Heart left ventricle (tissue), 16 donors: ENCODE results near the gene RPP25L. TPM values are rescaled to one million over a fixed set of nuclear protein-coding genes. Genes with fewer than 3 reads are reported as not detected.
A peak's percentile ranks its signal among the peaks of the same experiment; 100 is the strongest.

ENCODE experiments used
- ATAC-seq, 4 donors: fragments of 200-7000 bp; cut with Tn5 transposase; one replicate each; pipeline ENCODE4 v1.9.1; 2020 to 2022; ENCODE audit warnings: moderate library complexity in 4 of 4, mild to moderate bottlenecking in 3 of 4, moderate number of reproducible peaks in 1 of 4
- DNase-seq, 5 donors: peaks; one replicate each; pipeline ENCODE4 v3.0.0-alpha.2; 2020
- H3K27ac ChIP-seq, 12 donors: fragments of 200-600 bp; sonication (generic) in 4 of 12; one replicate each; pipeline versions ENCODE4 v1.5.0 to v1.8.0; 2016 to 2022; ENCODE audit warnings: mild to moderate bottlenecking in 2 of 12
- H3K27me3 ChIP-seq, 9 donors: fragments of 200-600 bp; sonication (generic) in 2 of 9; one replicate each; pipeline versions ENCODE4 v1.5.1 to v1.8.0; 2016 to 2022; ENCODE audit warnings: mild to moderate bottlenecking in 3 of 9
- H3K36me3 ChIP-seq, 9 donors: fragments of 200-600 bp; sonication (generic) in 2 of 9; one replicate each; pipeline versions ENCODE4 v1.5.0 to v1.8.0; 2018 to 2022; ENCODE audit warnings: mild to moderate bottlenecking in 2 of 9
- H3K4me1 ChIP-seq, 12 donors: fragments of 200-600 bp; sonication (generic) in 4 of 12; one replicate each; pipeline versions ENCODE4 v1.5.0 to v1.8.0; 2016 to 2022; ENCODE audit warnings: mild to moderate bottlenecking in 3 of 12
- H3K4me3 ChIP-seq, 12 donors: fragments of 200-600 bp; sonication (generic) in 4 of 12; one replicate each; pipeline versions ENCODE4 v1.5.0 to v1.8.0; 2017 to 2022; ENCODE audit warnings: mild to moderate bottlenecking in 9 of 12, moderate library complexity in 4 of 12
- H3K9me3 ChIP-seq, 12 donors: fragments of 200-600 bp; sonication (generic) in 4 of 12; one replicate each; pipeline versions ENCODE4 v1.5.0 to v1.8.0; 2016 to 2022; ENCODE audit warnings: mild to moderate bottlenecking in 1 of 12
- CTCF ChIP-seq, 12 donors: fragments of 200-600 bp; sonication (generic) in 4 of 12; IDR thresholded peaks; one replicate each; pipeline versions ENCODE4 v1.5.0 to v1.8.0; 2018 to 2022; ENCODE audit warnings: antibody characterized with exemption in 12 of 12, mild to moderate bottlenecking in 5 of 12
- POLR2A ChIP-seq, 2 donors: fragments of 450-650 bp; IDR thresholded peaks; one replicate each; pipeline ENCODE4 v1.6.1; 2017; ENCODE audit warnings: antibody characterized with exemption in 2 of 2, mild to moderate bottlenecking in 2 of 2, moderate library complexity in 2 of 2
- WGBS, 4 donors: extraction: QIAGEN DNeasy Blood & Tissue Kit in 2 of 4; methylation state at CpG; one replicate each; pipeline versions ENCODE4 v1.1.5 to v1.1.7; 2013 to 2018; 5-methylcytosine and 5-hydroxymethylcytosine counted together
- intact Hi-C, 10 donors: fragments of 100-400 bp; cut with DNase I; formaldehyde crosslinking; loops; one replicate each; pipeline versions ENCODE4 v1.11.1 to v1.14.2; 2022
- long read RNA-seq, 3 donors: library from polyadenylated mRNA; unstranded; transcript quantifications; one replicate each; pipeline ENCODE4 v2.0.0, GENCODE V29; 2020 to 2021
- polyA plus RNA-seq, 2 donors: library from polyadenylated mRNA; stranded (reverse); fragments of 200-250 nt; gene quantifications; one replicate each; pipeline ENCODE4 v1.2.3, GENCODE V29; 2013
- total RNA-seq, 9 donors: library from RNA; depleted of rRNA in 2 of 9; stranded (reverse); fragments of >200 nt in 2 of 9; fragmentation: NEBNext Ultra II Directional in 3 of 9; extraction: Animal tissue kit (Norgen Biotek cat#: 25700) in 3 of 9; gene quantifications; one replicate each; pipeline versions ENCODE4 v1.1.0 to v1.2.4, GENCODE V29; 2016 to 2023
- donor health status: ischemic (EF 13 %, LVEDD 7.1; RV severe dilation, severe dysfunction).
- donor health status: healthy with polysubstance abuse.
- donor health status: DM: no; HTN: yes; CAD: no.
- donor health status: DM: no; HTN: no; CAD: no.
- donor health status: ischemic (EF 25% LVEDD 6.9; RV normal size, moderate dysfunction).
- donor health status: ischemic (EF 25% LVEDD 5.7; RV mildly dilated, moderate dysfunction).
- donor health status: healthy.
- donor health status: DM: yes; HTN: yes; CAD: no.
- donor health status: ischemic (EF 35%, LVEDD 5.7; RV mildly dilated, moderate dysfunction).
- donor health status: nonischemic (EF 11% LVEDD 7.7; RV severe dilation, severe dysfunction).
- donor health status: DM: yes; HTN: yes; CAD: no.
- donor health status: PGD.
- donor health status: ischemic (EF 29% LVEDD 5.4; RV normal size, mild dysfunction).
- donor health status: nonischemic (EF 23%, LVEDD 6.1; RV moderate dilation, normal function).

The RPP25L gene
- total RNA-seq = 10 to 100 TPM; 22.5 to 79.2 (median 38.3) TPM
- polyA plus RNA-seq = 10 to 100 TPM; 31.7 to 59.9 TPM
- long read RNA-seq, donor 1, transcript RPP25L-201 (2 exons, 1,092 nt) = minor isoform, 19 of 55 reads
- long read RNA-seq, donor 1, transcript RPP25L-202 (2 exons, 888 nt) = major isoform, 26 of 55 reads
- long read RNA-seq, donor 1, partial matches to known transcripts = 0 of 55 reads
- long read RNA-seq, donor 1, other reads (novel, unspliced or antisense) = 10 of 55 reads
- long read RNA-seq, donor 2, transcript RPP25L-202 (2 exons, 888 nt) = major isoform, 20 of 29 reads
- long read RNA-seq, donor 2, transcript RPP25L-201 (2 exons, 1,092 nt) = minor isoform, 6 of 29 reads
- long read RNA-seq, donor 2, partial matches to known transcripts = 0 of 29 reads
- long read RNA-seq, donor 2, other reads (novel, unspliced or antisense) = 3 of 29 reads
- long read RNA-seq, donor 3, transcript RPP25L-201 (2 exons, 1,092 nt) = minor isoform, 9 of 26 reads
- long read RNA-seq, donor 3, transcript RPP25L-202 (2 exons, 888 nt) = major isoform, 13 of 26 reads
- long read RNA-seq, donor 3, partial matches to known transcripts = 4 of 26 reads
- long read RNA-seq, donor 3, other reads (novel, unspliced or antisense) = 0 of 26 reads

- peaks cover 0 to 29% (median 24%) of the 10 kb centered on the region in 12 donors for H3K4me1 ChIP-seq
- no peaks in the 10 kb centered on the region for H3K27me3 ChIP-seq
- peak within 1 kb of the TSS; percentile 81 to 97 (median 93) for H3K27ac ChIP-seq
- H3K9me3 ChIP-seq = no peaks in the 10 kb centered on the region
- no peak for TF ChIP-seq CTCF (IDR thresholded peaks at IDR 0.05)
- TF ChIP-seq POLR2A (IDR thresholded peaks at IDR 0.05) = peak in 1 of 2 donors; percentile 95
- peak within 1 kb of the TSS; percentile 64 to 95 (median 82) for H3K4me3 ChIP-seq
- intact Hi-C loops = loop anchor here in 6 of 10 donors (1.0 to 10.0 kb wide), 6 partner anchors 21 to 157 kb away; partner anchors contain the start of genes DNAI1 (in 1 of the 6) and FAM219A (in 1 of the 6)
- ATAC-seq (peak; percentile 93 to 97 (median 96)), DNase-seq (peak; percentile 90 to 95 (median 92))
- H3K36me3 ChIP-seq = peaks cover 0 to 39% (median 33%) of the 10 kb centered on the region in 9 donors
- 0 to 1% (median 1%) methylated on average over 22 to 77 of the region's 77 CpGs for WGBS, 4 donors
These were observed at the start of gene RPP25L for GRCh38 chr9:34611811-34612787. RPP25L (minus strand) TSS chr9:34612097; CDS start chr9:34611296, 801 bp downstream.

- Histone ChIP-seq H3K36me3 (peaks cover 0 to 45% (median 27%) of the 10 kb centered on the region in 9 donors), H3K4me1 (peaks cover 0 to 31% (median 13%) of the 10 kb centered on the region in 12 donors), H3K27me3 (no peaks in the 10 kb centered on the region), H3K4me3 (no peak overlapping the region), H3K27ac (no peak overlapping the region), H3K9me3 (no peaks in the 10 kb centered on the region)
- WGBS, 4 donors = 90 to 96% (median 94%) methylated on average over 4 to 8 of the region's 8 CpGs
- intact Hi-C loops = loop anchor here in 1 of 10 donors (10.0 kb wide), 1 partner anchor 415 kb away; the partner anchor contains the start of genes FANCG and VCP
- ATAC-seq (no peak), DNase-seq (peak in 1 of 5 donors; percentile 18)
- no peak for TF ChIP-seq POLR2A (IDR thresholded peaks at IDR 0.05)
- no peak for TF ChIP-seq CTCF (IDR thresholded peaks at IDR 0.05)
These were observed 47.8 kb upstream of the RPP25L start for GRCh38 chr9:34659592-34660253.

- H3K27ac ChIP-seq = no peak overlapping the region
- intact Hi-C loops = no loop called here
- no peak for TF ChIP-seq CTCF (IDR thresholded peaks at IDR 0.05)
- no peak for TF ChIP-seq POLR2A (IDR thresholded peaks at IDR 0.05)
- no peaks in the 10 kb centered on the region for H3K27me3 ChIP-seq
- peaks cover 0 to 45% (median 27%) of the 10 kb centered on the region in 9 donors for H3K36me3 ChIP-seq
- DNase-seq (peak in 1 of 5 donors; percentile 12), ATAC-seq (no peak)
- H3K9me3 ChIP-seq = no peaks in the 10 kb centered on the region
- 86 to 91% (median 90%) methylated on average over 14 of the region's 14 CpGs for WGBS, 4 donors
- H3K4me1 ChIP-seq = peaks cover 0 to 35% (median 22%) of the 10 kb centered on the region in 12 donors
- no peak overlapping the region for H3K4me3 ChIP-seq
These were observed 46.6 kb upstream of the RPP25L start for GRCh38 chr9:34658461-34658860.
